ENCODE measurements around the gene EIF2AK2. TPM values are rescaled to one million over a fixed set of nuclear protein-coding genes. Genes with fewer than 3 reads are reported as not detected.

EIF2AK2 gene
- total RNA-seq, 2 experiments from 2014 or later = 48.1 to 52.6 TPM

GRCh38 chr2:37090019-37090477 is 66.7 kb downstream of the EIF2AK2 start:
- peaks cover 21% of the 10 kb centered on the region for H3K36me3 Mint-ChIP-seq
- no peak overlapping the region for H3K27ac Mint-ChIP-seq
- ChIA-PET CTCF (no interaction called here), POLR2A (no interaction called here)
- H3K4me1 Mint-ChIP-seq (ENCODE audit: low read depth) = no peaks in the 10 kb centered on the region
- no peak overlapping the region for H3K4me3 Mint-ChIP-seq
- H3K9me3 Mint-ChIP-seq = no peaks in the 10 kb centered on the region
- H3K27me3 Mint-ChIP-seq = no peaks in the 10 kb centered on the region
- DNase-seq = no peak
- intact Hi-C loops (cut with micrococcal nuclease) = no loop called here

GRCh38 chr2:37085731-37086147 is 71.0 kb downstream of the EIF2AK2 start:
- Mint-ChIP-seq H3K27ac (no peak overlapping the region), H3K27me3 (no peaks in the 10 kb centered on the region), H3K4me3 (no peak overlapping the region), H3K4me1 (ENCODE audit: low read depth) (peaks cover 22% of the 10 kb centered on the region), H3K9me3 (no peaks in the 10 kb centered on the region), H3K36me3 (peaks cover 14% of the 10 kb centered on the region)
- CTCF ChIA-PET = interaction anchor here (1.0 kb wide), 1 partner anchor 83 kb away, joined by 4 read pairs; no protein-coding TSS in a partner anchor
- POLR2A ChIA-PET = interaction anchor here (0.6 kb wide), 1 partner anchor 232 kb away, joined by 3 read pairs; no protein-coding TSS in a partner anchor
- intact Hi-C loops (cut with micrococcal nuclease) = loop anchor here (2.0 to 10.0 kb wide), 2 partner anchors 145 to 789 kb away; partner anchors contain the start of genes CEBPZ and NDUFAF7
- peak; percentile 33 for DNase-seq

- Mint-ChIP-seq H3K27me3 (no peaks in the 10 kb centered on the region), H3K4me3 (no peak overlapping the region), H3K36me3 (peaks cover 16% of the 10 kb centered on the region), H3K27ac (no peak overlapping the region), H3K9me3 (no peaks in the 10 kb centered on the region), H3K4me1 (ENCODE audit: low read depth) (peaks cover 31% of the 10 kb centered on the region)
- CTCF ChIA-PET = no interaction called here
- POLR2A ChIA-PET = no interaction called here
- intact Hi-C loops (cut with micrococcal nuclease) = loop anchor here (1.0 to 10.0 kb wide), 5 partner anchors 112 to 1667 kb away; partner anchors contain the start of genes CEBPZ, CEBPZOS, NDUFAF7 and SRSF7
- DNase-seq = no peak
Observed at GRCh38 chr2:37084797-37085196, 72.0 kb downstream of the EIF2AK2 start.

- CTCF ChIA-PET = no interaction called here
- Mint-ChIP-seq H3K27ac (no peak within 1 kb of the TSS), H3K27me3 (no peaks in the 10 kb centered on the region), H3K4me3 (no peak within 1 kb of the TSS), H3K36me3 (peaks cover 17% of the 10 kb centered on the region), H3K9me3 (no peaks in the 10 kb centered on the region), H3K4me1 (ENCODE audit: low read depth) (peaks cover 36% of the 10 kb centered on the region)
- peak; percentile 96 for DNase-seq
- POLR2A ChIA-PET = interaction anchor here (1.1 to 1.8 kb wide), 2 partner anchors 116 to 148 kb away, joined by 3 to 5 read pairs; partner anchors contain the start of genes CEBPZ and NDUFAF7
- intact Hi-C loops (cut with micrococcal nuclease) = loop anchor here (1.0 to 10.0 kb wide), 5 partner anchors 112 to 1667 kb away; partner anchors contain the start of genes CEBPZ, CEBPZOS, NDUFAF7 and SRSF7
Observed at GRCh38 chr2:37083873-37084794, 72.6 kb downstream of the EIF2AK2 start, which contains the start of the genes GPATCH11 and HEATR5B. TSS of gene GPATCH11 (plus strand) at chr2:37084518. CDS start at chr2:37088382, 3,864 bp downstream. TSS of gene HEATR5B (minus strand) at chr2:37084372. CDS start at chr2:37083414, 958 bp downstream.

- Mint-ChIP-seq H3K36me3 (peaks cover 21% of the 10 kb centered on the region), H3K4me3 (no peak overlapping the region), H3K4me1 (ENCODE audit: low read depth) (peaks cover 50% of the 10 kb centered on the region), H3K9me3 (no peaks in the 10 kb centered on the region), H3K27ac (peak overlapping the region; percentile 63), H3K27me3 (no peaks in the 10 kb centered on the region)
- ChIA-PET POLR2A (no interaction called here), CTCF (no interaction called here)
- DNase-seq = no peak
- intact Hi-C loops (cut with micrococcal nuclease) = loop anchor here (10.0 kb wide), 1 partner anchor 794 kb away; no protein-coding TSS in a partner anchor
Observed at GRCh38 chr2:37080689-37081088, 76.1 kb downstream of the EIF2AK2 start.

- intact Hi-C loops (cut with micrococcal nuclease) = loop anchor here (10.0 kb wide), 1 partner anchor 795 kb away; no protein-coding TSS in a partner anchor
- Mint-ChIP-seq H3K27ac (peak overlapping the region; percentile 63), H3K9me3 (no peaks in the 10 kb centered on the region), H3K4me3 (peak overlapping the region; percentile 37), H3K27me3 (no peaks in the 10 kb centered on the region), H3K36me3 (peaks cover 24% of the 10 kb centered on the region), H3K4me1 (ENCODE audit: low read depth) (peaks cover 53% of the 10 kb centered on the region)
- POLR2A ChIA-PET = no interaction called here
- no peak for DNase-seq
- CTCF ChIA-PET = no interaction called here
Observed at GRCh38 chr2:37080266-37080665, 76.5 kb downstream of the EIF2AK2 start.

- POLR2A ChIA-PET = no interaction called here
- Mint-ChIP-seq H3K4me3 (no peak overlapping the region), H3K9me3 (no peaks in the 10 kb centered on the region), H3K36me3 (peaks cover 35% of the 10 kb centered on the region), H3K27me3 (no peaks in the 10 kb centered on the region), H3K27ac (no peak overlapping the region), H3K4me1 (ENCODE audit: low read depth) (peaks cover 24% of the 10 kb centered on the region)
- intact Hi-C loops (cut with micrococcal nuclease) = no loop called here
- DNase-seq = no peak
- CTCF ChIA-PET = interaction anchor here (0.6 kb wide), 1 partner anchor 16 kb away, joined by 4 read pairs; no protein-coding TSS in a partner anchor
Observed at GRCh38 chr2:37070931-37071330, 85.8 kb downstream of the EIF2AK2 start.

GRCh38 chr2:37068686-37069085 is 88.1 kb downstream of the EIF2AK2 start:
- no peak overlapping the region for H3K4me3 Mint-ChIP-seq
- no peaks in the 10 kb centered on the region for H3K27me3 Mint-ChIP-seq
- DNase-seq = no peak
- intact Hi-C loops (cut with micrococcal nuclease) = no loop called here
- CTCF ChIA-PET = no interaction called here
- POLR2A ChIA-PET = no interaction called here
- peaks cover 14% of the 10 kb centered on the region for H3K4me1 Mint-ChIP-seq (ENCODE audit: low read depth)
- H3K27ac Mint-ChIP-seq = no peak overlapping the region
- peaks cover 29% of the 10 kb centered on the region for H3K36me3 Mint-ChIP-seq
- H3K9me3 Mint-ChIP-seq = no peaks in the 10 kb centered on the region

GRCh38 chr2:37061776-37062175 is 95.0 kb downstream of the EIF2AK2 start:
- H3K9me3 Mint-ChIP-seq = no peaks in the 10 kb centered on the region
- ChIA-PET POLR2A (no interaction called here), CTCF (no interaction called here)
- intact Hi-C loops (cut with micrococcal nuclease) = no loop called here
- H3K4me3 Mint-ChIP-seq = no peak overlapping the region
- DNase-seq = no peak
- H3K27me3 Mint-ChIP-seq = no peaks in the 10 kb centered on the region
- H3K36me3 Mint-ChIP-seq = peaks cover 28% of the 10 kb centered on the region
- no peak overlapping the region for H3K27ac Mint-ChIP-seq
- H3K4me1 Mint-ChIP-seq (ENCODE audit: low read depth) = peaks cover 2% of the 10 kb centered on the region

GRCh38 chr2:37061013-37061711 is 95.6 kb downstream of the EIF2AK2 start:
- intact Hi-C loops (cut with micrococcal nuclease) = no loop called here
- ChIA-PET POLR2A (no interaction called here), CTCF (no interaction called here)
- no peak for DNase-seq
- H3K9me3 Mint-ChIP-seq = no peaks in the 10 kb centered on the region
- no peaks in the 10 kb centered on the region for H3K27me3 Mint-ChIP-seq
- H3K27ac Mint-ChIP-seq = no peak overlapping the region
- H3K4me1 Mint-ChIP-seq (ENCODE audit: low read depth) = peaks cover 2% of the 10 kb centered on the region
- no peak overlapping the region for H3K4me3 Mint-ChIP-seq
- peaks cover 28% of the 10 kb centered on the region for H3K36me3 Mint-ChIP-seq

- no peaks in the 10 kb centered on the region for H3K9me3 Mint-ChIP-seq
- intact Hi-C loops (cut with micrococcal nuclease) = no loop called here
- H3K27me3 Mint-ChIP-seq = no peaks in the 10 kb centered on the region
- H3K4me1 Mint-ChIP-seq (ENCODE audit: low read depth) = peaks cover 2% of the 10 kb centered on the region
- CTCF ChIA-PET = no interaction called here
- no peak overlapping the region for H3K27ac Mint-ChIP-seq
- POLR2A ChIA-PET = no interaction called here
- H3K4me3 Mint-ChIP-seq = no peak overlapping the region
- no peak for DNase-seq
- peaks cover 27% of the 10 kb centered on the region for H3K36me3 Mint-ChIP-seq
Observed at GRCh38 chr2:37060446-37060845, 96.3 kb downstream of the EIF2AK2 start.

- intact Hi-C loops (cut with micrococcal nuclease) = no loop called here
- POLR2A ChIA-PET = no interaction called here
- Mint-ChIP-seq H3K36me3 (peaks cover 29% of the 10 kb centered on the region), H3K9me3 (no peaks in the 10 kb centered on the region), H3K4me1 (ENCODE audit: low read depth) (peaks cover 2% of the 10 kb centered on the region), H3K27ac (no peak overlapping the region), H3K27me3 (no peaks in the 10 kb centered on the region), H3K4me3 (no peak overlapping the region)
- DNase-seq = no peak
- CTCF ChIA-PET = no interaction called here
Observed at GRCh38 chr2:37059841-37060240, 96.9 kb downstream of the EIF2AK2 start.

All from activated CD4-positive, alpha-beta memory T cell treated with anti-CD3 and anti-CD28 coated beads for 36 hours (primary cell).